ENCODE measurements around the gene TLR5.

The TLR5 gene

DNA sequence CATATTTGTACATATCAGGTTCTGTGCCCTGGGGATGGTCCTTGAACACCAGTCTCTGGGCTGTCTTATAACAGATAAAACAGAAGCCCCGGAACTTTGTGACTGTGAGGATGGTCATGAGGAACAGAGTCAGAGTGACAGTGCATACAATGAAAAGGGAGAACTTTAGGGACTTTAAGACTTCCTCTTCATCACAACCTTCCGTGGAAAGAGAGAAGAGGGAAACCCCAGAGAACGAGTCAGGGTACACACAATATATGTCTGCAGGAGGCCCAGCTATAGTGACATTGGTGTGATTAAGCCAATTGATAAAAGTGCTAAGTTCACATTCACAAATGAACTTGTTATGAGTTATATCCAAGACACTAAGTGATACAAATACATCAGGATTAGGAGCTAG lies 32.1 kb downstream of the TLR5 start:
- no peak overlapping the region for H3K4me3 ChIP-seq (ENCODE audit: low read length)
- no peak for DNase-seq (ENCODE audit: low read depth)
- TF ChIP-seq, protein P1, sequence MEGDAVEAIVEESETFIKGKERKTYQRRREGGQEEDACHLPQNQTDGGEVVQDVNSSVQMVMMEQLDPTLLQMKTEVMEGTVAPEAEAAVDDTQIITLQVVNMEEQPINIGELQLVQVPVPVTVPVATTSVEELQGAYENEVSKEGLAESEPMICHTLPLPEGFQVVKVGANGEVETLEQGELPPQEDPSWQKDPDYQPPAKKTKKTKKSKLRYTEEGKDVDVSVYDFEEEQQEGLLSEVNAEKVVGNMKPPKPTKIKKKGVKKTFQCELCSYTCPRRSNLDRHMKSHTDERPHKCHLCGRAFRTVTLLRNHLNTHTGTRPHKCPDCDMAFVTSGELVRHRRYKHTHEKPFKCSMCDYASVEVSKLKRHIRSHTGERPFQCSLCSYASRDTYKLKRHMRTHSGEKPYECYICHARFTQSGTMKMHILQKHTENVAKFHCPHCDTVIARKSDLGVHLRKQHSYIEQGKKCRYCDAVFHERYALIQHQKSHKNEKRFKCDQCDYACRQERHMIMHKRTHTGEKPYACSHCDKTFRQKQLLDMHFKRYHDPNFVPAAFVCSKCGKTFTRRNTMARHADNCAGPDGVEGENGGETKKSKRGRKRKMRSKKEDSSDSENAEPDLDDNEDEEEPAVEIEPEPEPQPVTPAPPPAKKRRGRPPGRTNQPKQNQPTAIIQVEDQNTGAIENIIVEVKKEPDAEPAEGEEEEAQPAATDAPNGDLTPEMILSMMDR (IDR thresholded peaks at IDR 0.05; ENCODE audit: insufficient read depth, low read depth, low read length, missing control alignments) = no peak

DNA sequence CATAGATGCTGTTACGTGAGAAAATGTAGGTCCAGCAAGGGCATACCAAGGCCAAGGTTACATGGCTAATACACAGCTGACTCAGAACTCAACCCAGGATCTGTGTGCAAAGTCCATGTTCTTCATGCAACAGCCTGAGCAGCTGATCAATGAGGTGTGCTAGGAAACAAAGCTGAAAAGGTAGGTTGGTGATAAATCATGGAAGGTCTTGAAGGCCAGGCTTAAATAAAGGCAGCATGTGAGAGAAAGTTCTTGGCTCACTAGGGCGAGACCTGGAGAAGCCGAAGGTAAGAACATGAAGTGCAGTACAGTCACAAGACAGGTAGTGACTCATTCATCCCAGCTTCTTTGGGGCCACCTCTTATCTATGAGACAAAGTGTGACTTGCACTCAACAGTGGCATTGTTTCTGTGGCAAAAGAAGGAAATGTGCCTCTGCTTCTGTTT lies 33.4 kb downstream of the TLR5 start:
- DNase-seq (ENCODE audit: low read depth) = peak; percentile 48
- H3K4me3 ChIP-seq (ENCODE audit: low read length) = no peak overlapping the region
- TF ChIP-seq, protein P1 (IDR thresholded peaks at IDR 0.05; ENCODE audit: insufficient read depth, low read depth, low read length, missing control alignments) = no peak

DNA sequence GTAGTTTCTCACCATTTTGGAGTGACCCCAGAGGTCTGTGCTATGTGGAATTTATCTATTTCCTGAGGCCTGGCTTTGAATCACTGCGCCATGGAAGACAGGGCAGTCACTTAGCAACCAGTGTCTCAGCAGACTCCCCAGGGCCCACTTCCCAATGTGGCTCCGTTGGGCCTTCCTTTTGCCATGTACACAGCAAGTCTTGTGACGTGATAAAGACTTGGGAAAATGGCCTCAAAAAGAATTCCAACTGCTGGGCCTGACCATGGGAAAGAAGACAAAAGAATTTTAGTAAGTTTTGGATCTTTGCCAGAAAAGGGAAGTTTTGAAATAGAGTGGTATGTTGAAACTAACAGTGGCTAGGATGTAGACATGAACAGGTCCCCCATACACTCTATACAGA lies 36.2 kb downstream of the TLR5 start:
- DNase-seq (ENCODE audit: low read depth) = no peak
- H3K4me3 ChIP-seq (ENCODE audit: low read length) = no peak overlapping the region
- TF ChIP-seq, protein P1 (IDR thresholded peaks at IDR 0.05; ENCODE audit: insufficient read depth, low read depth, low read length, missing control alignments) = no peak

DNA sequence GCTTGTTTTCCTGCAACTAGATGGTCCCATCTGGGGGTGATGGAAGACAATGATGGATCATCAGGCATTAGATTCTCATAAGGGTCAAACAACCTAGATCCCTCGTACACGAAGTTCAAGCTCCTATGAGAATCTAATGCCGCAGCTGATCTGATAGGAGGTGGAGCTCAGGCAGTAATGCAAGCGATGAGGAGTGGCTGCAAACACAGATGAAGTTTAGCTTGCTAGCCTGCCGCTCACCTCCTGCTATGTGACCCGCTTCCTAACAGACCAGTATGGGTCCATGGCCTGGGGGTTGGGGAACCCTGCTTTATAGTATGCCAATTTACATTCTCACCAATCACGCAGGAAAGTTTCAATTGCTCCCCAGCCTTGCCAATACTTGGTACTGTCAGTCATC lies 37.5 kb downstream of the TLR5 start:
- H3K4me3 ChIP-seq (ENCODE audit: low read length) = no peak overlapping the region
- TF ChIP-seq, protein P1 (IDR thresholded peaks at IDR 0.05; ENCODE audit: insufficient read depth, low read depth, low read length, missing control alignments) = no peak
- no peak for DNase-seq (ENCODE audit: low read depth)

DNA sequence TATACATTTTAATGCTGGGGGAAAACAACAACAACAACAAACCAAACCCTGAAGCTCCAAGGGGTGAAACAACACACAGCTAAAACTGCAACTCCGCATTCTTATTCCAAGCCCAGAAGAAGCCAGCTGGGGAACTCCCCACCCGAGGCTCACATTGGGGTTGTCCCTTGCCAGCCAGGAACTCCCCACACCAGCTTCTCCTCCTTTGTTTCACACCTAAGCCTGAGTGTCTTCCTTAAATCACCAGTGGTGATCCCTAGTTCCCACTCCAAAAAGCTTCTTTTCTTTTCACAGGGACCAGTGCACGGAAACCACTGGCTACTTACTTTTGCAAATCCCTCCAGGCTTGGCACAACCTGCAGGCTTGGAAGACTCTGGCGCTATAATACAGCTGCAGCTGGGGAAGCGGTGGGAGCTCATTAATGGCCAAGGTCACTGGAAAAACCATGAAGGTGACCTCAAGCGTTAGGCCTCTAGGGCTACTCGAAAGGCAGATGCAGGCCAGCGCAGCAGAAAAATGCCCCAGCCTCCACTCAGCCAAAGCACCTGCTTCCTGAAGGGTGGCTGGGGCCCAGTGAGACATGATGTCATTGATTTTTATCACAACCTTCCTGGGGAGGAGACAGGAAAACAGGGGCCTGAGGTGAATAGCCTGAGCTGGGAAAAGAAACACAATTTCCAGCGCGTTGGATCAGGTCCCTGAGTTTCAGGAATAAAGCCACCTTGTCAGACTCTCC lies 40.1 kb downstream of the TLR5 start:
- DNase-seq (ENCODE audit: low read depth) = no peak
- no peak overlapping the region for H3K4me3 ChIP-seq (ENCODE audit: low read length)
- TF ChIP-seq, protein P1 (IDR thresholded peaks at IDR 0.05; ENCODE audit: insufficient read depth, low read depth, low read length, missing control alignments) = no peak

DNA sequence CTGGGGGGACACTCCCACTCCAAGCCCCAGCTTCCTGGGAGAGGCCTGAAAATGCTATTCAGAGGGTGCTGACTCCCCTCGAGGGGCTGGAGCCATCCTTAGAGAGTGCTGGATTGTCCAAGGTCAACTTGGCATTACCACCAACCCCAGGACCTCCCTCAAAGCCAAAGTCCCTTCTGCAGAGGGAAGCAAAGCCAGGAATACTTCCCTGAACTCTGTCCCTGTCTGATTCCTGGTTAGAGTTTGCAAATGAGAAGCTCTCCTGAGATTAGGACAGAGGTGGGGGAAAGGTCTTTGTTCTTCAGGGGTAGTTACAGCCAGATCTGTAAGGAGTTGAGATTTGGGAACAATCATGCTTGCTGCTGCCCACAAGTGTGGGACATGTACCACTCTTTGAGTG lies 45.3 kb downstream of the TLR5 start:
- no peak for DNase-seq (ENCODE audit: low read depth)
- TF ChIP-seq, protein P1 (IDR thresholded peaks at IDR 0.05; ENCODE audit: insufficient read depth, low read depth, low read length, missing control alignments) = no peak
- H3K4me3 ChIP-seq (ENCODE audit: low read length) = no peak overlapping the region

DNA sequence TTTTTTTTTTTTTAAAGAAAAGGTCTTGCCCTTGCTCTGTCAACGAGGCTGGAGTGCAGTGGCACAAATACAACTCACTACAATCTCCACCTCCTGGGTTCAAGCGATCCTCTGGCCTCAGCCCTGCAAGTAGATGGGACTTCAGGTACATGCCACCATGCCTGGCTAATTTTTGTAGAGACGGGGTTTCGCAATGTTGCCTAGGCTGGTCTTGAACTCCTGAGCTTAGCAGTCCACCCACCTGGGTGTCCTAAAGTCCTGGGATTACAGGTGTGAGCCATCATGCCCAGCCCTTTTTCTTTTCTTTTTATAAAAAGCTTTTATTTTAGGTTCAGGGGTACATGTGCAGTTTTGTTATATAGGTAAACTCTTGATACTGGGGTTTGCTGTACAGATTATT lies 47.2 kb downstream of the TLR5 start:
- TF ChIP-seq, protein P1 (IDR thresholded peaks at IDR 0.05; ENCODE audit: insufficient read depth, low read depth, low read length, missing control alignments) = no peak
- H3K4me3 ChIP-seq (ENCODE audit: low read length) = no peak overlapping the region

More for the DNA sequence above, 47.2 kb downstream of the TLR5 start:
- no peak for DNase-seq (ENCODE audit: low read depth)
